Activated T-helper 1 cell treated with Interleukin-2 at 50 U/mL for 16 hours (primary cell): ENCODE measurements around the gene OAF.

ENCODE experiments used
- DNase-seq: peaks from one replicate; pipeline ENCODE4 v3.0.0-alpha.2; 2020; ENCODE audit warnings: low read depth

OAF gene

GRCh38 chr11:120183701-120184141, 27.1 kb upstream of the OAF start:
- no peak for DNase-seq

DNA sequence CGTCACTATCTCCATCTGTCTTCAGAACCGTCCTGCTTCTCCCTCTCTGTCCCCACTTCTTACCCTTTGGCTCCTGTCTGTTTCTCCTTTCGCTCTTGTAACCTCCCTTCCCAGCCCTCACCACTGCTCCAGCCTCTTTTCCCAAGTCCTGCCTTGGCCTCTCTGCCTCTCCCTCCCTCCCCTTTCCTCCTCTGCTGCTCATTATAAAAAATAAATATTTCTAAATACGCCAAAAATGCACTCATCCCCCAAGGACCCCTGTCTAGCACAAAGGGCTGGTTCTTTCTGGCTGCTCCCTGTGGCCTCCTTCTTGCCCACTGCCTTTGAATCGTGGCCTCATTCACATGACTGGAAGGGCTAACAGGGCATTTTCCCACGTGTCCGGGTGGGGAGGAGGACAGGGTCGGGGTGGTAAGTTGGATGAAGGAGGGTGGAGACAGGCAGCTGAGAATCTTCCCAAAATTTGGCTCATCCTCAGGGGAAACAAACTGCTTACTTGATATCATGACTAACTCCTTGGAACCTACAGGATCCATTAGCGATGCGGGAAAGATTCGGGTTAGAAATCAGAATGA, 26.4 kb upstream of the OAF start:
- DNase-seq: no peak

DNA sequence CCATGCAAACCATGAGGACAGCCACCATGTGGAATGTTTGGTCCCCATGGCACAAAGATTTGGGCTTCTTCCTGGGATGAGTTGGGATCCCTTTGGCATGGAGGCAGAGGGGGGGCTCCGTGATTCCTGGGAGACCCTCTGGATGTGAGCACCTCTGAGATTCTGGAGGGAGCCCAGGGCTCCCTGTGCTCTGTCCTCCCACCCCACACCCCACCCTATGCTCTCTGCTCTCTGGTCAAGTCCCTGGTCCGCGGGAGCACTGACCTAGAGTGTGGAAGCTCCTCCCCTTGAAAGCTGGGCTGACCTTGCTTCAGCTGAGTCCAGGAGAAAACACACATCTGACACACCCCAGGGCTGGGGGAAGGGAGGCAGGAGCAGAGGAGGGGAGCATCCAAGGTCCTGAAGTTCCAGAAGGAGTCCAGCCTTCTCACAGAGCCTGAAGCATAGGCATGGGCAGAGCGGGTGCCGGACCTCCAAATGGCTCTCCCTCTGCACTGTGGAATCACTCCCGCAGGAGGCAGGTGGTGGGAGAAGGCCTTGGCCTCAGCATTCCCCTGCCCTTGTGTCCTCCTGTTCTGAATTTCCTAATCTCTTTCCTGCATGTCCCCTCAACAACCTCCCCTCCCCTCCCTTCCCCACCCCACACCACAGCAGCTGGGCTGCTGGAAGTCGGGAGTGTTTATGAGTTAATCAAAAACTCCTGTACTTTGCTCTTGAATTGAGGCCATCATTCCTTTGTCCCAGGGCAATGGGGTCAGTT, 25.7 kb upstream of the OAF start:
- DNase-seq: no peak

- DNase-seq: no peak
These were observed 25.0 kb upstream of the OAF start for GRCh38 chr11:120185706-120186455.

GRCh38 chr11:120186456-120186773, 24.4 kb upstream of the OAF start:
- DNase-seq: no peak

DNA sequence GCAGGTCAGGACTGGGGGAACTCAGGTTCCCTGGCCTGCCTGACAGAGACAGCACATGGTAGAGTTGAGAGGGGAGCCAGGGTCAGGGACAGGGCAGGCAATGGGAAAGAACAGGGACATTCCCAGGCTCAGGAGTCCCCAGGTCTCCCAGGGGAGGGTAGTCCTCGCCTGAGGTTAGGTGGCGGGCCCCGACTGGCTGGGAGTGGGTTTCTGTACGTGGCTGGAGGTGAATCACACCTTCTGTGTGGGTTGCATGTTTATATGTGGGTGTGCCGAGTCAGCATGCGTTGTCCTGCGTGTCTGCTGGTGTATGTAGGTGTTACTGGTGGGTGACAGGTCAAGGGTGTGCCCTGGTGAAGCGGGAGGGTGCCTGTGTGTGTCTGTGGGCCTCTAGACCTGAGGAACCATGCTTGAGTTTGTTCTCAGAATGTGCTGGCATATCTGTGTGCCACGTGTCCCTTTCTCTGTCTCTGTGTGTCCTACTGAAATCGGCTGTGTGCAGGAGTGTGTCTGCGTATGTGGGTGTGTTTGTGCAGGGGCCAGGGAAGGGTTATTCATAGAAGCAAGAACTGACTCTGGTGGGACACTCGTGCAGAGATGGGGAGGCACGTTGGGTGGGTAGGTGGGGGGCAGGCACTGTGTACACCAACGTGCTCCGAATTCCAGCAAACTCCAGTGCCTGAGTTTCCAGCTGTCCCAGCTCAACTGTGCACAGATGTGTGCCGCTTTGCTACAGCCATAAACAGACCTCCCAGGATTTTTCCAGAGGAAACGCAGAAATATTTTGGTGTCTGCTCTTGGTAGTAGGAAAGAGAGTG, 23.8 kb upstream of the OAF start:
- DNase-seq: no peak

- no peak for DNase-seq
These were observed 22.5 kb upstream of the OAF start for GRCh38 chr11:120188371-120188770.

DNA sequence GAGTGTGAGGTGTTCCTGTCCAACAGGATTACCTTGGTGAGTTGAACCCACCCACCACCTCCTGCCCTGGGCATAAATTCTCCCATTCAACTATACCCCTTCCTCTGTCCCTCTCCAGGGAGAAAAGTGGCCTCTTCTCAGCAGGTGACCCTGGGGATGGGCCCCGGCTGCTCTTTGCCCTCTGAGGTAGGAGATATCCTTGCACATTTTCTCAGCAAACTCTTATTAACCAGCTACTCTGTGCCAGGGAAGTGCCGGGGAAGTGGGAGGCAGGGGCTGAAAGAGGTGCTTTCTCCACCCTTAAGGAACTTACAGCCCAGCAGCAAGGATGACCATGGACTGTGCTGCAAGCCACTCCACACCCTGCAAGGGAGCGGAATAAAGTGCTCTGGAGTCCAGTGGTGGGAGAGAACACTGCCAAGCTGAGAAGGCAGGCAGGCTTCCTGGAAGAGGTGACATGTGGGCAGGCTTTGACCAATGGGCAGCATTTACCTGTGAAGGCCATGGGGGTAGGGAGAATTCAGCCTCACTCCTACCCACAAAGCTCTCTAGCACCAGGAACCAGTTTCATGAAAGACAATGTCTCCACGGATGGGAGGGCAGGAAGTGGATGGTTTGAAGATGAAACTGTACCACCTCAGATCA, 21.9 kb upstream of the OAF start:
- DNase-seq: no peak

- DNase-seq: no peak
These were observed 19.8 kb upstream of the OAF start for GRCh38 chr11:120191058-120191457.

GRCh38 chr11:120192831-120193625, 17.8 kb upstream of the OAF start:
- no peak for DNase-seq

DNA sequence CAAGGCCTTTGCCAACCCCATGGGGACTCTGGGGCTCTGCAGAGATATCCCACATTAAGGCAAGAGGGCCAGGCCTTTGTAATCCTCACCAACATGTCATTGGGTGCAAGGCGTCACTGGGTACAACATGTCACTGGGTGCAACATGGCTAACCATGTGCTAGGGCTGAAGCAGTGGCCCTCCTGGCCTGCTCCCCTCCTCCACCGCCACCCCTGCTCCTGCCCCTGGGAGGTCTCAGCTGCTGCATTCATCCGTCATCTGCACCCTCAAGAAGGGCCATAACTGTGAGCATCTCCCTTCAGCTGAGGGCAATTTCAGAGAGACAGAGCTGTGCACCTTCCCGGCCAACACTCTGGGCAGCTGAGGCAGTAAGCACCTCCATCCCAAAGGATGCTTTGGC, 16.7 kb upstream of the OAF start:
- no peak for DNase-seq

- DNase-seq: no peak
These were observed 15.1 kb upstream of the OAF start for GRCh38 chr11:120195601-120196320.

DNA sequence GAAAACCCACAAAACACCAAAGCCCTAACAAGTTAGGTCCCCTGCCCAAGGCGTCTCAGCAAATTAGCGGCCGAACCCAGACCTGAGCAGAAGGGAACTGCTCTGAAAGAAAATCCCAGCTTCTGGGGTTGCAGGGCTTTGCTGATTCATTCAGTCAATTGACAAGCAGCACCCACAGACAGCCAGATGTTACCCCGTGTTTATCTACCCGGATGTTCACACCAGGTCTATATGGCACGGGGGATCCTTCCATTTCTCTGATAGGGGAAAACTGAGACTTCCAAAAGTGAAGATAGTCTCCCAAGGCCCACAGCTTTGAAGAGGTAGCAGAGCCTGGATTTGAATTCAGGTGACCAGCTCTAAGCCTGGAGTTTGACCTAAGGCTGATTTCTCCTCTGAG, 14.0 kb upstream of the OAF start:
- no peak for DNase-seq

- no peak for DNase-seq
These were observed 13.5 kb upstream of the OAF start for GRCh38 chr11:120197251-120197891.

GRCh38 chr11:120197977-120198376, 12.9 kb upstream of the OAF start:
- DNase-seq: no peak

GRCh38 chr11:120198403-120198786, 12.4 kb upstream of the OAF start:
- DNase-seq: no peak

DNA sequence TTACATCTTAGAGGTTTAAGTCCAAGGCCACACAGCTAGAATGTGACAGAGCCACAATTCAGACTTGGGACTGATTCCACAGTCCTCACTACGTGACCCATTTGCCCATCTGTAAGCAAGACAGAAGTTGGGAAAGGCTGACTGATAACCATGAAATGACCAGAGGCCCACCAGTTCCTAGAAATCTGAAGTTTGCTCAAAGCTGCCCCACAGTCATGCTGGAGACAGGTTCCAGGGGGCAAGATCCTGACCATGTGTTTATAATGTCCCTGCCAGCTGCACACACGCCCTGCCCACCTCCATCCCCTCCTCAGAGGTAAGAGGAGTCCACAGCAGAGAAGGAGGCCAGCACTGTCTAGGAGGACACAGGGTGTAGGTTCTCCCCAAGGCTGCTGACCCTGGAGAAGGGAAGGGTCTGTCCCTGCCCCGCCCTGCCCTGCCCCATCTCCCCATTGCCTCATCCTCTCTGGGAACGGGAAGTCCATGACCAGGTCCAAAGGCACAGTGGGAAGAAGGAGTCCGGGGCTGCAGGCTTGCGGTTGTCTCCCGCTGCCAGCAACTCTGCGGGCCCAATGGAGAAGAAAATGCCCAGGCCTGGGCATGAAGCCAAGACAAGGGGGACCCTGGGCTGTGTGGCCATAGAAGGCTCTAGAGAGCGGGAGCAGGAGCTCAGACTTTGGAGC, 11.9 kb upstream of the OAF start:
- no peak for DNase-seq

DNA sequence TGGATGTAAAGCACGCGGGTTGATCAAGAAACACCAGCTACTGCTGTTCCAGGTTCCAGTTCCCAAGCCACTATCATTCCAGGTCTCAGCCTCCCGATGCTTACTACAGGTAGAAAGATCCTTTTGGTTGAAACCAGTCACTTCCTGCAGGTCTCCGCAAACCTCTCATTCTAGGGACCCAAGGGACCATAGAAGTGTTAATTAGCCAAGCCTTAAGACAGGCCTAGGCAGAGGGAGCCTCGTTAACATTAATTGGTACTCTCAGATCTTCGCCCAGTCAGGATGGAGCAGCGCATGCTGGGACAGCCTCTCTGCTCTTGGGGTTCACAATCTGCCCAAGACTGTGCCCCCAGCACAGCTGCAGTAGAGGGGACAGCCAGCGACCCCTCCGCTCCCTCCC, 11.2 kb upstream of the OAF start:
- no peak for DNase-seq

DNA sequence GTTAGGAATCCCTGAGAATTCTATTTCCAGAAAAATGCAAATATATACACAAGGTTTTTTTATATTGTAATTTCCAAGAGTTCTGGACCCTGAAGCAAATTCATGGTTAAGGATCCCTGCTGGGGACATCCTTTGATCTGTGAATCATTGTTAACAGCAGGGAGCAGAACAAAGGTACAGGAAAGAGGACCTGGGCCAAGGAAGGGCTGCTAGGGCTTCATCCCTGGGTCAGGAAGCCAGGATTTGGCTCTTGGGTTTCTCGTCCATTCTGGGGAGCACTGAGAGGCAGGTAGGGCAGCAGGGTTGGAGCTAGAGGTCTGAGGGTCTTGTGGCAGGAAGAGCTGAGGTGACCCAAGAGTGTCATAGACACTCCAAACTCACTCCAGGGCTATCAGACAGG, 10.2 kb upstream of the OAF start:
- DNase-seq: no peak

- DNase-seq: no peak
These were observed 9.2 kb upstream of the OAF start for GRCh38 chr11:120201653-120202052.
